ENCODE data around the gene FHIT.

Gene FHIT

DNA sequence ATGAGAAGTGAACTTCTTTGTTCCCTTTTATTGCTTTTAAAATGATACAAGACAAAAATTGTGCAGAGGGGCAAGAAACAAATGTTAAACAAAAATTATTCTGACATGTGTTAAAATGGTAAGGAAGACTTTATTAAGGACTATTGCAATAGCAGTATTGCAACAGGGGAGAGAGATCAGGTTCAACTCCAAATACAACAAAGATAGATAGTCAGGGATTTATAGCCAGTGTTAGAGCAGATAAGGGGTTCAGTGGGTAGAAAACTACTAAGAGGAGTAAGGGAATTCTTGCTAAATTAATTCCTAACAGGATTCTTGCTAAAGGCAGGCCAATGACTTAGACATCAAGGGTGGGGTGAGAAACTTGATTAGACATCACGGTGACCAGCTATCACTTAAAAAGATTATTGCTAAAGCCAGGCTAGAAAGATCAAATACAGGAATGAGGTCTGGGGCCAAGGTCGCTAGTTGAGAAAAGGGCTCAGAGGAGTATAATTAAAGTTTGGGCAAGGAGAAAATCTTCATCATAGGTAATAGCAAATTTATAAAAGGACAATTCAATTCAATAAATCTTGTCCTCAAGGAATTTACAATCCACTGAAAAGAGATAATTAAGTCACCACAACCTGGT is 81.5 kb downstream of the FHIT start:
- no peak for DNase-seq (ENCODE audit: low read depth in 3 of 3)

DNA sequence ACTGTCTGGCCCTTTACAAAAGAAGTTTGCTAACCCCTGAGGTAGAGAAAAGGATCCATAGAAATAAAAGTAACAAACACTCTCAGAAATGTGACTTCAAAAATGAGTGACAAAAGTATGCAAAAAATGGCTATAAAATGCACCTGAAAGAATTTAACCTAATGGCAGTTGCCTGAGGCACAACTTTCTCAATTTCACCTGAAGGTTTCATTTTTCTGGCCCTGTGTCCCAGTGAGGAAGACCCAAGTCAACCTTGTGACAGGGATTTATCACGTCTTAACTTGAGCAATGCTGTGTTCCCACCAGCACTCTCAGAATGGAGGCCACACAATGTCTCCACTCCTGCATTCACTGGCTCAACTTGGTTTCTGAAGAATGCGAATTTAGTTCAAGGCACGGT is 83.0 kb downstream of the FHIT start:
- DNase-seq (ENCODE audit: low read depth in 3 of 3): no peak

DNA sequence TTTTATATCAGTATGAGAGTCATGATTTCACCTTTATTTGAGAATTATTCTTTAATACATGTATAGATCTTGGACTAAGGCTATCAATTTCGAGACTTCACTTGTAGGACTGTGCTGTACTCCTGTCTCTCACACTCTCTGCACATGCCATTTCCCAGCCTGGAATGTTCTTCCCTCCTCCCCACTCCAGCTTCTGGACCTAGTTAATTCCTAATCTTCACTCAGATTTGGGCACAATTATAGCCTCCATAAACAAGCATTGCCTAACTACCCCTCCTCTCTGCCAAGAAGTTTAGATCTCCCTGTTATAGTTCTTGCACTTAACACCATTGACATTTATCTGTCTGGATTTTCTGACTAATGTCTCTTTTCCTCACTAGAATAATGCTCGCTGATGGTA is 88.3 kb downstream of the FHIT start:
- DNase-seq (ENCODE audit: low read depth in 3 of 3): no peak

DNA sequence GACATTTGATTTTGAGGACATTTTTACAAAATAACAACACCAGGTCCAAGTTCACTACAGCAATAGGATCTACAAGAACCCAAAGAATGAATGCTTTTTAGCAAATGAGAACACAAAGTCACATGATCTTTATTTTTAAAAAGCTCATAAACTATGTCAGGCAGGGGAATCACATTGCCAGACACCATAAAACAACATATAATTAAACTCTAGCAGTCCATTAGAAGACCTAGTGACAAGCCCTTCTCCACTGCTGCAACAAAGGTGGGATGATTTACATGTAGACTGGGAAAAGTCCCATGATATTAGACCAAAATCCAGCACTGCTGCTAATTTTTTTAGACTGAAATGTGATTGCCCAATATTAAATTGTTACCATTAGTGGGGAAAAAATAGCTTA is 92.6 kb downstream of the FHIT start:
- no peak for DNase-seq (ENCODE audit: low read depth in 3 of 3)

DNA sequence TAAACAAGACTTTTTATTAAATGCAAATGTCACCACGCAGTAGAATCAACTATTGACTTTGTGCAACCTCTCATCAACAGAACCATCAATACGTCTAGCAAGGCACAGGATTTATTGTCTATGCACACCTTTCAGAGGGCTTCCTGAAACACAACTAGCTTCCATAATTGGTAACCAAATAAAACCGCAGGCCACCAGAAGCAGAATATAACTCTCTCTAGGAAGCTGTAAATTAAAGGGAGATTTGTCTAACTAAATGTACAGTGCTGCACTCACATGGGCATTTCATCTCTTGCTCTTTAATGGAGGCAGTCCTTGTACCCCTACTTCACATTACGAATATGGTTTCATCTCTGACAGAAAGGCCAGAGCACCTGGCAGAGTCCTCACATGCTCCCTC is 93.0 kb downstream of the FHIT start:
- DNase-seq (ENCODE audit: low read depth in 3 of 3): no peak

DNA sequence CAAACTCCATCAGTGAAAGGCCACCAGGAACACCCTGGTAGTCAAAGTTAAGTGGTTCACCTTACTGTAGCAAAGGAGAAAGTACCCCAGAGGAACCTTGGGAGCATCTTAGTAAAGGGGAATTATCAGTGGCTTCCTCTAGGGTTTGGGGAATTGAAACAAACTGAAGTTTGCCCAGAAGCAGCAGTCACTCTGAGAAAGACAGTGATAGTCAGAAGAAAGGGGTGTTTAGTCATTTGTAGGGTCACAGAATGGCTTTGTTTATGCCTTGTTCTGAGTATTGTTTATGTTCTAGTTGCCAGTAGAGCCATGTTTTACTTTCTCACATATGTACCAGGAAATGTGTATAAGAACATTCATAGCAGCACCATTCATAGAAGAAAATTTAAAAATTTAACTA is 93.8 kb downstream of the FHIT start:
- no peak for DNase-seq (ENCODE audit: low read depth in 3 of 3)

DNA sequence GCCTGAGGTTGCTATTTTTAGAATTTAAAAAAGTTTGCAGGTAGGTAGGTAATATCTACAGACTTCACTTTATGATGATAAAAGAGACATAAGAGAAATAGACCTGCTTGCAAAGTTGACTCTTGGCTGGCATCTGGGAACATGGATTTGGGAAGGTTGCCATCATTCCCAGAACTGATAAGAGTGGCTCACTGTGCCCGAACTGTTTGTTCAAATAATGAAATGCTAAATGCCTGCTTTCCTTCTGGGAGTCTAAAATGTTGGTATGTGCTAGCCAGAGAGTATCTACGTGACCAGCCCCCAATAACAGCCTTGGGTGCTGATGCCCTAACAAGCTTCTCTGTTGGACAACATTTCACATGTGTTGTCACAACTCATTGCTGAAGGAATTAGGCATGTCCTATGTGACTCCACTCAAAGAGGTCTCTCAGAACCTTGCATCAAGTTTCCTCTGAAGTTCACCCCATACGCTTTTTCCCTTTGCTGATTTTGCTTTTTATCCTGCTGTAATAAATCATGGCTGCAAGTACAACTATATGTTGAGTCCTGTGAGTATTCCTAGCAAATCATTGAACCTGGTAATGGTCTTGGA is 95.5 kb downstream of the FHIT start:
- no peak for DNase-seq (ENCODE audit: low read depth in 3 of 3)

DNA sequence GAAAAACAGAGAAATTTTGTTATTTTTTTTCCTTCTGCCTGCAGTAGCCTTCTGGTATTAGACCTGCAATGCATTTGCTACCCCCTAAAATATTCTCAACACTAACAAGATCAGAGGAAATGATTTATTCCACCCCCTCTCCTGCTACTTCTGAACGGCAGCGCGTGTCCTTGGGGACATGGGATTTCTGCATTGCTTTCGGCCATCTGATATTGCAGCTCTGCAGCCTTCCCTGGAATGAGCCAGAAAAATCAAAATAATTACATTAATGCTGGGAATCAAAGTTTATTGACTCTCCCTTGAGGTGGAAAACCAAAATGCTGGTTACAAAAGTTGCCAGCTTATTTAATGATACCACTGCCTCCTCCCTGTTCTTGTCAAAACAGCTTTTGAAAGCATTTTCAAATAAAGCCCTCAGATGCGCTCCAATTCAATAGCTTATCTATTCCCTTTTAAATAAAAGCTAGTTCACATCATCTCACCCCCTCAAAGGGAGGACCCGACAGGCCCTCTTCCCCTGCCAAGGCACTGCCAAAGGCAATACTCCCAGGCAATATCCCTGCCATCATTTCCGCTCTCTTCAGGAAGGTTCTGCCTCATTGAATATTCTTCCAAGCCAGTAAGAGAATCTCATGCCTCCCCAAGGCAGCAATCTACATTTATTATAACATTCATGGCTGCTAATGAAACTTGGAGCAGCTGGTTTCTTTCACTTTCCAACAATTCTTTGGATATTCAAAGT is 96.6 kb downstream of the FHIT start:
- DNase-seq (ENCODE audit: low read depth in 3 of 3): no peak

DNA sequence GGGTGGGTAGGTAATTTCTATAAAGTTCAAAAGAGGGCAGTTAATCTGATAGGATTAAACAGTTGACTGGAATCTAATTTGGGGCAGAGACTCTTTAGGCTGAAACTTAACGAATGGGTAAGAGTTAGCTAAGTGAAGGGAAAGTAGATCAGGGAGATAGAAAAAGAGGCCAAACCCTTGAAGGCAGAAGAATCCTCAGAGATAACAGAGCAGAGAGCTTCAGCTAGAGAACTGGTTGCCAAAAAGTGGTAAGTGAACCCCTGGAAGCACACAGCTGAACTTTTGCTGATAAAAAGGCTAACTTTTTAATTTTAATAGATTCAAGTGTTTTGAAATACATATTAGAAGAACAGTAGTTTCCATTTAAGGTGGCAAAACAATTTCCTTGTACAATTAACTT is 99.2 kb downstream of the FHIT start:
- no peak for DNase-seq (ENCODE audit: low read depth in 3 of 3)

DNA sequence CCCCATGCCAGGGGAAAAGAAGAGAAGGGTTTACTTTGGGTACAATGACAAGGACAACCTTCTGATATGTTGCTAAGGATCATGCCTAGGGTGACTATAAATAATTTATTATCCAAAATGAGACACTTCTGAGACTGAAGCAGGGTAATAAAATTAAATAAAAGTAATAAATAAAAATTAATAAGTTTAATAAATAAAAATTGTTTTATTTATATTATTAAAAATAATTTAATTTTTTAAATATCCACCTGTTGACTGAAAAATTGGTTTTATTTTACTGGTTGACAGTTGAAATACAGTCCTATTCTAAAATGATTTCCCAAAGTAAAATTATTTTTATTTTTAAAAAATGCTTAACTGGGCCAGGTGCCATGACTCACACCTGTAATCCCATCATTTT is 102.0 kb downstream of the FHIT start:
- DNase-seq (ENCODE audit: low read depth in 3 of 3): no peak

DNA sequence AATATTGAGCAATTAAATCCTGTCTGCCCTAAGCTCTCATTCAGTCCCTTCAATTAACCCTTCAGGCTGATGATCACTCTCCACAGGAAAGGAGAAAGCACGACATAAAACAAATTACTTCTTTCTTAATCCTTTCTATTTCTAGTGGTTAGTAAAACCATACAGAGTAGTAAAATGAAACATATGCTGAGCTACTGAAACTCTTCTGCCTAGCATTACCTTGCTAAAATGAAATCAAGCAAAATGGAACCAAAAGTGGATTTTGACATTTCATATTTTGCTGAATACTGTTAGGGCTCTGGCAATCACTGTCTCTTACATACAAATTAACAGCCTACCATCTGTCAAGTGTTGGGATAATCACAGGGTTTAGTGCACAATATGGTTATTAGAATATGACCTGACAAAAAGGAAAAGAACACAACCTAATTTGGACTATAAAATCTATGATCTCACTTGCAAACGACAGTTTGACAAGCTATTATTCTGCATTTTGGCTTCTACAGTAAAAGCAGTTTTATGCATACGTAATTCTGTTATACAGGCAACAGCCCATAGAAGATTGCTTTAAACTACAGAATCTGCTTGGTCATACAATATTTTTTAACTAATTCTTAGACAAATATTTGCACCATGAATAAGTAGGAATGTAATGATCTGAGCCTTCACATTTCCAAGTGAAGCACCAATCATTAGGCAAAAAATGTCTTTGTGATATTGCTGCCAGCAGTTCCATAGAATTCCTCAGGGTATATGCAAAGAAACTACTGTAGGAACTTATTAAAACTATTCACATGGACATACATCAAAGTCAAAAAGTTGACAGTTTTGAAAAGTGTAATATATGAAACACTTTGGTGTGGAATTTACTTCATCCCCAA is 105.0 kb downstream of the FHIT start:
- no peak for DNase-seq (ENCODE audit: low read depth in 3 of 3)

DNA sequence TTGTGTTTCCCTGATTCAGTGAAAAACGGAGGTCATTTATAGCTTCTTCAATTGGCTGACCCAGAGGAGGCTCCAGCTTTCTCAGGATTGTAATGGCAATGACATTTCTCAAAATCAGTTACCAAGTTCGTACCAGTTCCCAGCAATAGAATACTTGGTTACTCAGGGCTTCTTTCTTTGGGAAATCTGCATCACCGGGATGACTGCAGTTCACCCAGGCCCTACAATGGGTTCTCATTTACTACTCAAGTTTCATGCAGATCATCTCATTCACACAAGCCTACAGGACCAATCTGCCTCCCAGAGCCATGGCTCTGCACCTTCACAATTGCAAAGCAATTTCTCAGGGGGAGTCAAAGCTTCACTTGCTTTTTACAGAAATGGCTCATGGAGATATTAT is 109.6 kb downstream of the FHIT start:
- DNase-seq (ENCODE audit: low read depth in 3 of 3): no peak

DNA sequence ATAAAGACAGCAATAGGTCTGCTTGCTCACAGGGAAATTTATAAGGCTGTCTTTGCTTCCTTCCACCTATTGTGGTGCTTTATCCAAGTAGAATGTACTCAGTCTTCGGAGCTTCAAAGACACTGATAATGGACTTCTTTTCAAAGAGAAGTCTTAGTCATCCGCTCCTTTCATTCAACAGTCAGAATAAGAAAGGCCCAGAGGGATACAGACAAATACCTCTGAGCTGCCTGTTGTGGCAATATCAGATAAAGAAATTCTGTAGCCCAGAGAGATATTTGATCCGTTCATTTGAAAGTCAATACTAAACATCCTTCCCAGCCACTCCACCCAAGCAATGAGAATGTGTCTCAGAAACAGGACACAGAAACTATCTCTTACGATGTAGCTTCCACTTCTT is 110.0 kb downstream of the FHIT start:
- no peak for DNase-seq (ENCODE audit: low read depth in 3 of 3)

DNA sequence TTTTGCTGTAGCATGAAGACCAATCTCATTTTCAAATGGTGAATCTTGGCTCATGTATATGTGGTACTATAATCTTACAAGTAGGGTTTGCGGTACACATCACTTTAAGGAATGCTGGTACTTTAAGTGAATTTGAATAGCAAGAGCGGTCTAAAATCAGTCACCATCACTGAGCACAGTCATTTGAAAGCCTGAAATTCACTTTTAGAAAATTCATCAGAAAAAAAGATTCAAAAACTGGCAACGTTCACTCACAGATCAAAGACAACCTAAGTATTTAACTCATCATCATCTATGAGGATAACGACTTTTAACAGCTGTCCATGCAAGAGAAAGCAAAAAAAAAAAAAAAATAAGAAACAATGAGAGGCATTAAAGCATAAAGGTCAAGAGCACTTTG is 111.6 kb downstream of the FHIT start:
- no peak for DNase-seq (ENCODE audit: low read depth in 3 of 3)

DNA sequence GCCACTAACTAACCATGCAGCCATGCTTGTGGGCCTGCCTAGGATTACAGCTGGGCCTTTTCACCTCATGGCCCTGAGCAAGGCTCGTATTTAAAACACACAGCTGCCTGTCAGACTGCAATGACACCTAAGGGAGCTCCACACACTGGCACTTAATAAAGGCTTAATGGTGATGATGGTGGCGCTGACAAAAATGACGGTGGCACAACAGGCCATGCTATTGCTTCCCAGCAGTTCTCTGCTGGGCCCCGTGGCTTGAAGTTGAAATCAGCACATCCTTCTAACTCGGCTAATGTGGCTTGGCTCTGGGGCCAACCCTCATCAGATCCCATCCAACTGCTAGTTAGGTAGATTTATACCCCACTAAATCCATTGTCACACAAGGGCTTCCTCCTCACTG is 112.9 kb downstream of the FHIT start:
- no peak for DNase-seq (ENCODE audit: low read depth in 3 of 3)

DNA sequence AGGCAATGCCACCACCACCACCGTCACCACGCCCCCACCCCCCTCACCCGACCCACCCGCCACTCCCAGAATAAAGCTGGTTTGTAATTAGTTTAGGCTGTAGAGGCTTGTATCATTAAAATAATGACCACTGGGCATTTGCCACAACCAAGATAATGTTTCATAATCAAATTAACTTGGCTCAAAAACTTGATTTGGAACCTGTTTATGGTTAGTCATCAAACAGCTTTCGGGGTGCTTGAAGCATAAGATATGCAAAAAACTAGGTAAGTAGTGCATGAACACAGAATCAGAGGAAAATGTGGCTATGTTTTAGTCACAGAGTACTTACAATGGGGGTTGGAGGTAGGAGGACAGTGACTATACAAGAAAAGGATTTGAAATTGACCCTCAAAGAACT is 115.1 kb downstream of the FHIT start:
- DNase-seq (ENCODE audit: low read depth in 3 of 3): no peak

DNA sequence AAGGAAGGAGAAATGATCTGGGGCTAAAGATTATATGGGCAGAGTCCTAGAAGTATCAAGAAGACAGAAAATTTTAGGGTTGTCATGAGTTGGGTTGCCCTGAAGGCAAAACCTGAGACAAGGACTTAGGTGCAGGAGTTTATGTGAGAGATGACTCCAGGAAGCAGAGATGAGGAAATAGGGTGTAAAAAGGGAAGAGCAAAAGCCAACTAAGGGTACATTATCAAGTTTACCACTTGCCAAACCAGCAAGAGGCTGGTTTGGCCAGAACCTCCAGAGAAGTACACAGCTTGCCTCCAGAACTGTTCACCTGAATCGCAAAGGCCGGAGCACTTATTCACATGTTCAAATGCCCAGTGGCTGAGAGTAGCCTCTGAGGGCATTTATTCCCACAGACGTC is 116.7 kb downstream of the FHIT start:
- DNase-seq (ENCODE audit: low read depth in 3 of 3): no peak

DNA sequence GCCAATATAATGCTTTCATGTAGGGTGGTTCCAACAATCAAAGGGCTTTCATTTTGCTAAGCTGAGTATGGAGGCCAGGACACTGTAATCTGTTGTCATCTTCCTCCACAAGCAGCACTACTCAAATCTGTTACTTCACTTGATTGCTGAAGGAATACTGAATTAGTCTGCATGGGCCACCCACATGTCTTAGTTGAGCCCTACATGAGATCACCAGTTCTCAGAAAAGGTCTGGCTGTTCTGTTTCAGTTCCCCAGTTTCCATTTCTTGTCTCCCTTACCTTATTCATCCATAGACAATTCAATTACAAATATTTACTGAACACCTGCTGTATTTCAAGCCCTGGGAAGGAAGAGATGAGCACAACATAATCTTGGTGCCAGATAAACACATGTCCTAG is 119.2 kb downstream of the FHIT start:
- DNase-seq (ENCODE audit: low read depth in 3 of 3): no peak

DNA sequence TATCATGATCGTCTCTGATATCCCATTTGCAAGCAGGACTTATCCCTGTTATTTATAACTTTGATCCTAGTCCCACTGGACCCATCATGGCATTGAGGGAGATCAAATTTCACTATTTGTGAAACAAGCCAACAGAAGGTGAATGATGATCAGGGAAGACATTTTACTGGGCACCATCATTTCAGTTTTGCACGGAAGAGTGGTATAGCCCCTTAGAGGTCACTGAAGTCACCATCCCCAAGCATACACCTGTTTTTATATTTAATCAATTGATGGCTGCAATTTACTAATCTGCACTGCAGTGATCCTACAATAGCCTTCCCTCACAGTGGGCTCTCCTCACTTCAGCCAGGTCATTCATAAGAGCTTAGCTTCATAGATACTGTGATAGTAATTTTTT is 132.4 kb downstream of the FHIT start:
- no peak for DNase-seq (ENCODE audit: low read depth in 3 of 3)

DNA sequence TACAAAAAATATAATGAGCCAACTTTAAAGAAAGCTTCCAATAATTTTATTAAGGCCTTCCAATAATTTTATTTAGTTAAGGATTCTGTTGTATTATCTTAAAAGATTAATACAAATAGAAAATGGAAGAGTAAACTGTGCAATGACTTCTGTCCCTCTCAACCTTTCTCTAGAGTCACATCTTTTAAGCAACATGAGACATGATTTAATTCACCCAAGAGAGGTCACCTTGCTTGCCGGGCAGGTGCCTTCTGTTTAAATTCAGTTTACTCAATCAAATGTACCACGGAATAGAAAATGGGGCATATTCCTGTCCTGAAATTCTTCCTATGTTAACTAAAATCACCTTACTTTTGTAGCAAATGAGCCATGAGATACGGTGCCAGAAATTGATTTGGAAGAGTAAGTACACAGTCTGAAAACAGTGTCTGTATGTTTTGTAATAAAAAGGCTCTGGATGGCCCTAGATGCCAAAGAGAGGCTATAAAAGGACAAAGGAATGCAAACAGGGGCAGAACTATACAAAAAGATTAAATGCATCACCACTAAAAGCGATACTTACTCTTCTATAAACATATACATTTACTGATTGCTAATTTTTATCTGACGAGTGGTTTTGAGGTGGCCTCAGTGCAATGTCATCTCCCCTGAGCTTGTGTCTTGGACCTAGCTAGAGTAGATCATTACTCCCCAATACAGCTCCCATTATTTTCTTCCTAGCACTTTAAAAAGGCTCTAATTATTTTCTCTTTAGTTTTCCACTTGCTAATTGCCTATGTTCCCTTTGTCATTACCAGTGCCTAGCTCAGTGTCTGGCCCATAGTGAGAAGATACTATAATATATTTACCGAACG is 134.0 kb downstream of the FHIT start:
- DNase-seq (ENCODE audit: low read depth in 3 of 3): no peak

DNA sequence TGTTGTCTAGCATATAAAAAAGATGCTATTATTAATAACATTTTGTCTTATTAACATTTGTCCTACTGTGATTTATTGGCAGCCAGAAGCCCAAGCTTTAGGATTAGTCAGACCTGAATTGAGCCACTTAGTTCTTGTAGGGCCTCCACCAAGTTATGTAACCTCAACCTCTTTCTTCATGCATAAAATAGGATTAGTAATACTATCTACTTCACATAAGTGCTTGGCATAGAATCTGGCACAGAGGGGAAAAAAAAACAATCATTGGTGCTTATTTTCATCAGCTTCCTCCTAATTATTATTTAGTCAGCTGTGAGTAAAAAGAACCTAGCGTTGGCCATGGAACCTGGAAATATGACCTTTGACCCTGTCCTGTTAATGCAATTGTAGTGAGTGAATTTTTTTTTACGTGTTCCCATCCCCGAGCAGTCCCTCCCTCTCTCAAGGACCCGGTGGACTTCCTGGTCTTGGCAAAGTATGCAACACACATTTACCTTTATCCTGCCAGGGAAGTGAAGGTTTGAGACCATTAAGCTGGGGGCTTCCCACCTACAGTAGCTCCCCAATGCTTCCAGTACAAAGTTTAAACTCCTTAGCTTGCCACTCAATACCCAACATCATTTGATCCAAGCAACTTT is 136.8 kb downstream of the FHIT start:
- no peak for DNase-seq (ENCODE audit: low read depth in 3 of 3)

Data from stimulated activated CD4-positive, alpha-beta T cell treated with anti-CD3 and anti-CD28 coated beads, TNF-alpha, amount 100 ng/mL, for 4 hours (primary cell).